H1 (cell line): ENCODE results near the gene C17orf50. TPM values are rescaled to one million over a fixed set of nuclear protein-coding genes. Genes with fewer than 3 reads are reported as not detected.

Experiments
- CTCF ChIA-PET: fragments of 300-600 bp; sonication (Branson Sonifier 250); formaldehyde crosslinking; loops from one replicate; lab custom pipeline; 2021; ENCODE audit not compliant: partially characterized antibody; lab: Charles Lee
- POLR2A ChIA-PET: fragments of 300-600 bp; sonication (Branson Sonifier 250); formaldehyde crosslinking; loops from one replicate; lab custom pipeline; 2021; ENCODE audit warnings: inconsistent platforms; ENCODE audit not compliant: partially characterized antibody; lab: Charles Lee
- DNase-seq, 2 experiments: peaks; one replicate each; pipeline versions ENCODE4 v3.0.0 to v3.0.0-alpha.2; 2010 to 2022; ENCODE audit warnings: low spot score in 2 of 2, low read depth in 1 of 2, mixed read lengths in 1 of 2
- FAIRE-seq: peaks from 2 replicates; lab custom pipeline; 2011; peaks lifted over from hg19 to GRCh38; lab: Jason Lieb, UNC
- H2AFZ ChIP-seq: 2 replicates; pipeline ENCODE4 v1.8.1; 2012; ENCODE audit warnings: low read length, inconsistent platforms
- H2AK5ac ChIP-seq: 2 replicates; pipeline ENCODE4 v1.6.1; 2013; ENCODE audit warnings: low read depth, low read length
- H2BK120ac ChIP-seq: replicated peaks from 2 replicates; pipeline ENCODE3; 2013; ENCODE audit warnings: low read depth, low read length, inconsistent platforms
- H2BK12ac ChIP-seq: 2 replicates; pipeline ENCODE4 v1.6.1; 2013; ENCODE audit warnings: low read depth, low read length
- H2BK15ac ChIP-seq: 2 replicates; pipeline ENCODE4 v1.6.1; 2013; ENCODE audit warnings: low read length
- H2BK20ac ChIP-seq: 2 replicates; pipeline ENCODE4 v1.6.1; 2013; ENCODE audit warnings: low read length
- H2BK5ac ChIP-seq: 2 replicates; pipeline ENCODE4 v1.6.1; 2013; ENCODE audit warnings: low read depth, low read length
- H3K14ac ChIP-seq: 2 replicates; pipeline ENCODE4 v1.6.1; 2013; ENCODE audit warnings: inconsistent platforms; ENCODE audit not compliant: insufficient read length
- H3K18ac ChIP-seq: 2 replicates; pipeline ENCODE4 v1.6.1; 2013; ENCODE audit warnings: low read length; ENCODE audit errors: extremely low read depth
- H3K23ac ChIP-seq: 2 replicates; pipeline ENCODE4 v1.6.1; 2013; ENCODE audit warnings: inconsistent platforms; ENCODE audit not compliant: insufficient read length
- H3K23me2 ChIP-seq: 2 replicates; pipeline ENCODE4 v1.6.1; 2013; ENCODE audit warnings: low read depth, low read length
- H3K27ac ChIP-seq: 2 replicates; pipeline ENCODE4 v1.6.1; 2011; ENCODE audit warnings: low read depth, low read length, inconsistent platforms
- H3K27me3 ChIP-seq, 4 experiments: replicated peaks in 1 of 4; 1 replicate in 1 of 4; 2 replicates in 3 of 4; pipeline versions ENCODE4 v1.6.1 to v1.8.1; 2011 to 2013; ENCODE audit warnings: low read length in 3 of 4, mild to moderate bottlenecking in 3 of 4, inconsistent platforms in 2 of 4, mixed read lengths in 2 of 4, moderate library complexity in 1 of 4; ENCODE audit not compliant: control insufficient read depth in 3 of 4, insufficient read depth in 3 of 4; ENCODE audit errors: extremely low read depth in 1 of 4
- H3K36me3 ChIP-seq, 4 experiments: 2 replicates each; pipeline versions ENCODE4 v1.6.1 to v1.8.1; 2011 to 2013; ENCODE audit warnings: mild to moderate bottlenecking in 4 of 4, low read length in 3 of 4, moderate library complexity in 2 of 4, control low read depth in 1 of 4, inconsistent platforms in 1 of 4; ENCODE audit not compliant: insufficient read depth in 4 of 4, control insufficient read depth in 2 of 4
- H3K4ac ChIP-seq: replicated peaks from 2 replicates; pipeline ENCODE3; 2013; ENCODE audit warnings: low read length, low read depth, mixed read lengths, inconsistent platforms; ENCODE audit not compliant: insufficient read length
- H3K4me1 ChIP-seq, 4 experiments: replicated peaks in 1 of 4; 1 replicate in 1 of 4; 2 replicates in 3 of 4; pipeline versions ENCODE4 v1.6.1 to v1.8.1; 2011 to 2013; ENCODE audit warnings: low read length in 3 of 4, inconsistent platforms in 2 of 4, mixed read lengths in 1 of 4; ENCODE audit not compliant: insufficient read depth in 4 of 4, control insufficient read depth in 3 of 4
- H3K4me2 ChIP-seq, 2 experiments: 2 replicates each; pipeline versions ENCODE4 v1.6.1 to v1.8.1; 2011 to 2013; ENCODE audit warnings: low read depth in 2 of 2, low read length in 2 of 2, control low read depth in 1 of 2, inconsistent platforms in 1 of 2, mild to moderate bottlenecking in 1 of 2; ENCODE audit not compliant: insufficient read depth in 1 of 2
- H3K4me3 ChIP-seq, 4 experiments: fragments of 200-600, 300-600 bp in 1 of 4; sonication (generic), shearing (Covaris generic), sonication (Bioruptor Twin) in 1 of 4; 2 replicates each; pipeline versions ENCODE4 v1.5.1 to v1.8.1; 2011 to 2016; ENCODE audit warnings: low read length in 4 of 4, low read depth in 3 of 4, control low read depth in 2 of 4, inconsistent platforms in 2 of 4, mild to moderate bottlenecking in 2 of 4, mixed read lengths in 1 of 4, moderate library complexity in 1 of 4; ENCODE audit not compliant: insufficient read depth in 2 of 4; ENCODE audit errors: extremely low read depth in 1 of 4
- H3K56ac ChIP-seq: replicated peaks from 2 replicates; pipeline ENCODE3; 2013; ENCODE audit warnings: low read depth, mild to moderate bottlenecking, mixed read lengths, low read length, inconsistent platforms; ENCODE audit not compliant: insufficient read length
- H3K79me1 ChIP-seq: 2 replicates; pipeline ENCODE4 v1.6.1; 2013; ENCODE audit warnings: low read depth, low read length, control low read depth
- H3K79me2 ChIP-seq, 2 experiments: 2 replicates each; pipeline versions ENCODE4 v1.6.1 to v1.8.1; 2012 to 2013; ENCODE audit warnings: low read length in 2 of 2, mild to moderate bottlenecking in 2 of 2, inconsistent platforms in 1 of 2; ENCODE audit not compliant: insufficient read depth in 2 of 2, control insufficient read depth in 1 of 2
- H3K9ac ChIP-seq, 4 experiments: replicated peaks in 1 of 4; 1 replicate in 1 of 4; 2 replicates in 3 of 4; pipeline versions ENCODE4 v1.6.1 to v1.8.1; 2011 to 2013; ENCODE audit warnings: low read depth in 3 of 4, low read length in 3 of 4, control low read depth in 2 of 4, mild to moderate bottlenecking in 2 of 4, moderate library complexity in 2 of 4, inconsistent platforms in 1 of 4; ENCODE audit errors: extremely low read depth in 1 of 4
- H3K9me3 ChIP-seq, 2 experiments: 2 replicates each; pipeline versions ENCODE4 v1.6.1 to v1.8.1; 2012 to 2013; ENCODE audit warnings: mild to moderate bottlenecking in 2 of 2, moderate library complexity in 2 of 2, control low read depth in 1 of 2, inconsistent platforms in 1 of 2, low read depth in 1 of 2, low read length in 1 of 2, mixed read lengths in 1 of 2; ENCODE audit not compliant: insufficient read depth in 2 of 2
- H4K20me1 ChIP-seq, 2 experiments: replicated peaks in 1 of 2; 2 replicates each; pipeline versions ENCODE3 to v1.8.1; 2011 to 2013; ENCODE audit warnings: inconsistent platforms in 2 of 2, low read length in 2 of 2, mild to moderate bottlenecking in 1 of 2; ENCODE audit not compliant: insufficient read depth in 2 of 2, control insufficient read depth in 1 of 2
- H4K5ac ChIP-seq: 2 replicates; pipeline ENCODE4 v1.6.1; 2013; ENCODE audit warnings: low read length, low read depth, mixed read lengths, inconsistent platforms; ENCODE audit not compliant: insufficient read length
- H4K8ac ChIP-seq: 2 replicates; pipeline ENCODE4 v1.8.0; 2013; ENCODE audit warnings: mild to moderate bottlenecking, moderate library complexity, low read length, inconsistent platforms; ENCODE audit not compliant: insufficient read depth; ENCODE audit errors: extremely low read depth
- H4K91ac ChIP-seq: replicated peaks from 2 replicates; pipeline ENCODE3; 2013; ENCODE audit warnings: low read length, mixed read lengths, inconsistent platforms; ENCODE audit not compliant: insufficient read length
- KDM1A ChIP-seq: fragments of 200-600, 300-600 bp; sonication (generic); IDR thresholded peaks from 2 replicates; pipeline ENCODE4 v1.7.1; 2016; ENCODE audit warnings: mild to moderate bottlenecking, low read length, borderline replicate concordance
- WGBS, 2 experiments: shearing (Covaris generic) in 1 of 2; methylation state at CpG; one replicate each; pipeline versions ENCODE4 v1.1.6 to v1.1.7; 2013 to 2015; ENCODE audit warnings: low lambda C conversion rate in 2 of 2, mixed read lengths in 2 of 2, inconsistent platforms in 1 of 2, low coverage in 1 of 2, missing lambda C conversion rate in 1 of 2; ENCODE audit not compliant: insufficient replicate concordance in 2 of 2, insufficient coverage in 1 of 2, insufficient read length in 1 of 2; ENCODE audit errors: extremely low coverage in 1 of 2, missing lambda C conversion rate in 1 of 2; 5-methylcytosine and 5-hydroxymethylcytosine counted together
- polyA plus RNA-seq, 7 experiments: library from polyadenylated mRNA; depleted of rRNA in 3 of 7; stranded (reverse) in 5 of 7; unstranded in 2 of 7; fragments of >200 nt in 5 of 7; fragments of 200-250 nt in 2 of 7; gene quantifications; 1 replicate in 5 of 7; 2 replicates in 1 of 7; 4 replicates in 1 of 7; pipeline versions ENCODE4 v1.2.1 to v1.2.3, GENCODE V29; 2011 to 2013; ENCODE audit warnings: missing spikeins in 2 of 7, mixed read lengths in 2 of 7
- total RNA-seq: library from RNA; stranded (reverse); fragmentation: NEBNext Ultra II Directional; extraction: Animal tissue kit (Norgen Biotek cat#: 25700); gene quantifications from 2 replicates; pipeline ENCODE4 v1.2.1, GENCODE V29; 2021
- TF ChIP-seq, protein P1 (sequence below): IDR thresholded peaks from 2 replicates; pipeline ENCODE4 v1.6.1; 2012; ENCODE audit warnings: low read length, inconsistent platforms

The C17orf50 gene
- total and polyA plus RNA-seq, 2 of the 8 experiments (the other 6 are each of a cell fraction or from before 2014, with no cell fraction given) = 0.12 TPM; not detected in 1

DNA sequence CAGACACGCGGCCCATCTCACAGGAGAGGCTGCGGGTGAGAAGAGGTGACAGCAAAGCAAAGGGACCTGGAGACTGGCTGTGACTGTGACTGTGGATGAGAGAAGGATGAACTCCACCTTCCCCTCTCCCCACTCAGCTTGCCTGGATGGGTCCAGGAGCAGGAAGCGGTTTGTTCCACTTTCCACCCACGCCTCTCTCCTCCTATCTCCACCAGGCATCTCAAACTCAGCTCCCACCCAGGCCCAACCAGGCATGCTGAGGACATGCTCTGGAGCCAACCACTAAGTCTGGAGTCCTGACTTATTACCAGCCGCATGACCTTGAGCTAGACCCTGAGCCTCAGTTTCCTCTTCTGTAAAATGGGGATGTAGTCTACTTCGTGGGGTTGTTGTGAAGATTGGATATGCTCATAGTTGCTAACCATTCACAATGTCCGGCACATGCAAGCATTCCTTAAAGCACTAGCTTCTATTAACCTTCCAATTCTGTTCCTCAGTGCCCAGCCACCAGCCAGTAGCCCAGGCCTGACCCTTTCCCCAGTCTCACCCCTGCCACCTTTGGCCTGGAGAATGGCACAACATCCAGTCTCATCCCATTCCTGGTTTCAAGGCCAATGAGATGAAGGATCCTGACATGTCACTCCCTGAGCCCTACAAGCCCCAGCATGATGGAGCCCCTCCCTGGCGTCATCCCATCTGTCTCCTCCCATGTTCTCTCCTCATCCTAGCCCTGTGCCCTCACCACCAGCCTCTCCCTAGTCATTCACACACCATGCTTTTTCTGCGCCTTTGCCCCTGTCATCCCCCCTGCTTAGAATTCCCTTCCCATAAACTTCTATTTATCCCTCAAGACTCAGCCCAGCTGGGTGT, 9.9 kb upstream of the C17orf50 start:
- WGBS, 2 experiments = 87% methylated on average over 10 of the region's 10 CpGs; no CpG with 5 or more reads in 1 of the 2 experiments
- Histone ChIP-seq H3K4me3 (peak overlapping the region in 3 of 4 experiments; percentile 15 to 50 (median 29); a peak in 4 of 8 replicates), H3K36me3 (no peaks in the 10 kb centered on the region), H3K27me3 (peaks cover 2 to 19% (median 12%) of the 10 kb centered on the region in 4 experiments; a peak in 6 of 7 replicates), H3K23ac (no peak overlapping the region), H3K27ac (no peak overlapping the region), H4K91ac (peak overlapping the region; percentile 90), H2BK120ac (no peak overlapping the region), H3K79me1 (no peaks in the 10 kb centered on the region), H3K9ac (no peak overlapping the region), H3K9me3 (no peaks in the 10 kb centered on the region), H3K23me2 (no peaks in the 10 kb centered on the region), H2BK12ac (peak overlapping the region; percentile 85; the same call in 1 of the 2 replicates), H3K79me2 (no peaks in the 10 kb centered on the region), H4K20me1 (no peaks in the 10 kb centered on the region), H2AK5ac (no peak overlapping the region), H4K8ac (no peak overlapping the region; the same call in 1 of the 2 replicates), H2BK15ac (no peak overlapping the region; the same call in 1 of the 2 replicates), H2BK5ac (0 out of 2 replicates have a peak overlapping the region, but pooled peaks have one; percentile 44), H2AFZ (0 out of 2 replicates have a peak overlapping the region, but pooled peaks have one; percentile 93), H3K4me1 (peaks cover 0 to 12% (median 5%) of the 10 kb centered on the region in 4 experiments; a peak in 5 of 7 replicates), H2BK20ac (peak overlapping the region; percentile 61; the same call in 1 of the 2 replicates), H3K14ac (no peak overlapping the region), H3K56ac (no peak overlapping the region), H3K4ac (no peak overlapping the region), H3K18ac (peak overlapping the region; percentile 78; the same call in 1 of the 2 replicates), H3K4me2 (peak overlapping the region; percentile 25 to 76; a peak in 3 of 4 replicates), H4K5ac (no peak overlapping the region)
- no peak for DNase-seq
- TF ChIP-seq, protein P1, sequence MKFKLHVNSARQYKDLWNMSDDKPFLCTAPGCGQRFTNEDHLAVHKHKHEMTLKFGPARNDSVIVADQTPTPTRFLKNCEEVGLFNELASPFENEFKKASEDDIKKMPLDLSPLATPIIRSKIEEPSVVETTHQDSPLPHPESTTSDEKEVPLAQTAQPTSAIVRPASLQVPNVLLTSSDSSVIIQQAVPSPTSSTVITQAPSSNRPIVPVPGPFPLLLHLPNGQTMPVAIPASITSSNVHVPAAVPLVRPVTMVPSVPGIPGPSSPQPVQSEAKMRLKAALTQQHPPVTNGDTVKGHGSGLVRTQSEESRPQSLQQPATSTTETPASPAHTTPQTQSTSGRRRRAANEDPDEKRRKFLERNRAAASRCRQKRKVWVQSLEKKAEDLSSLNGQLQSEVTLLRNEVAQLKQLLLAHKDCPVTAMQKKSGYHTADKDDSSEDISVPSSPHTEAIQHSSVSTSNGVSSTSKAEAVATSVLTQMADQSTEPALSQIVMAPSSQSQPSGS = no peak
- TF ChIP-seq KDM1A = peak; percentile 40; the same call in 1 of the 2 replicates
- CTCF ChIA-PET = interaction anchor here (0.9 to 8.4 kb wide), 11 partner anchors 10 to 160 kb away, joined by 3 to 166 read pairs (median 3); partner anchors contain the start of genes C17orf50 and TAF15
- no peak for FAIRE-seq
- POLR2A ChIA-PET = interaction anchor here (1.0 to 2.3 kb wide), 3 partner anchors 14 to 58 kb away, joined by 3 to 6 read pairs (median 5); partner anchors contain the start of genes RASL10B and TAF15
